HG02588 (cell line): ENCODE measurements around the gene DRG2.

Experiments
- ATAC-seq: cut with Tn5 transposase; IDR thresholded peaks from one replicate; pipeline ENCODE4 v1.9.1; 2021; ENCODE audit warnings: mild to moderate bottlenecking, moderate library complexity; ENCODE audit not compliant: unreplicated experiment

The DRG2 gene

GRCh38 chr17:18074566-18075272, 13.0 kb upstream of the DRG2 start:
- ATAC-seq, result no peak

GRCh38 chr17:18076936-18077335, 10.8 kb upstream of the DRG2 start:
- ATAC-seq, result no peak

- ATAC-seq, result no peak
Observed at GRCh38 chr17:18079543-18079942, 8.2 kb upstream of the DRG2 start.

GRCh38 chr17:18084256-18084655, 3.5 kb upstream of the DRG2 start:
- ATAC-seq, result no peak

GRCh38 chr17:18089613-18090012, 1.9 kb downstream of the DRG2 start:
- ATAC-seq, result no peak

GRCh38 chr17:18093616-18094408, 6.1 kb downstream of the DRG2 start:
- no peak for ATAC-seq

- no peak for ATAC-seq
Observed at GRCh38 chr17:18094409-18094807, 6.7 kb downstream of the DRG2 start.

- ATAC-seq, result no peak
Observed at GRCh38 chr17:18099516-18099915, 11.8 kb downstream of the DRG2 start.

GRCh38 chr17:18100616-18101015, 12.9 kb downstream of the DRG2 start:
- ATAC-seq, result no peak

- no peak for ATAC-seq
Observed at GRCh38 chr17:18101828-18102227, 14.1 kb downstream of the DRG2 start.

- no peak for ATAC-seq
Observed at GRCh38 chr17:18102640-18103039, 14.9 kb downstream of the DRG2 start.

- ATAC-seq, result no peak
Observed at GRCh38 chr17:18105027-18105426, 17.3 kb downstream of the DRG2 start.

GRCh38 chr17:18105595-18105994, 17.8 kb downstream of the DRG2 start:
- ATAC-seq, result no peak

GRCh38 chr17:18106211-18106610, 18.5 kb downstream of the DRG2 start:
- ATAC-seq, result no peak

- ATAC-seq, result no peak
Observed at GRCh38 chr17:18107061-18107790, 19.5 kb downstream of the DRG2 start.

GRCh38 chr17:18107971-18108370, 20.2 kb downstream of the DRG2 start:
- no peak for ATAC-seq

GRCh38 chr17:18108401-18109312, 20.9 kb downstream of the DRG2 start, which contains the start of gene MYO15A:
MYO15A (plus strand) TSS chr17:18108756; CDS start chr17:18118801, 10,045 bp downstream.
- ATAC-seq, result no peak

- no peak for ATAC-seq
Observed at GRCh38 chr17:18109935-18110485, 22.3 kb downstream of the DRG2 start.

- ATAC-seq, result no peak
Observed at GRCh38 chr17:18110636-18111145, 22.9 kb downstream of the DRG2 start.
